Measurements from ENCODE around the gene ZNF77.
A peak's percentile ranks its signal among the peaks of the same experiment; 100 is the strongest.
"Not testable (repeated sequence)": the region's sequence is repeated elsewhere in the genome, so short reads cannot be mapped to it uniquely, and the experiment has no call there.

ZNF77 gene

DNA sequence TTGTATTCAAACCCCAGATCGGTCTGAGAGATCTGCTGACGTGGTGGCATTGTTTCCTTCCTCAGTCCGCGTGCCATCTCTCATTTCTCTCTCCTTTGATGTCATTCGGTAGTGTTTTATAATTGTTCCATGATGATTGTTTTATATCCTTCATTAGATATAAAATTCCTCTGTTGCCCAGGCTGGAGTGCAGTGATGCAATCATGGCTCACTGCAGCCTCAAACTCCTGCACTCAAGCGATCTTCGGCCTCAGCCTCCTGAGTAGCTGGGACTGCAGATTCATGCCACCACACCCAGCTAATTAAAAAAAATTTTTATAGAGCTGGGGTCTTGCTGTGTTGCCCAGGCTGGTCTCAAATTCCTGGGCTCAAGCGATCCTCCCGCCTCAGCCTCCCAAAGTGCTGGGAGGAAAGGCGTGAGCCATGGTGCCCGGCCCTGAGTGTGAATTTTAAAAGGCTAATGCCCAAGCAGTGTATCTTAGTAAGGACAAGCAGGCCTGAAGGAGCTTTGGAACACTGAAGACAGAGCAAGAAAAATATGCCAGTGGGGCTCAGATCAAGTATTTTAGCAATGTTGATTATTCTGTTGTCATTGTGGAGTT is 38.8 kb downstream of the ZNF77 start:
- ATAC-seq (no peak), DNase-seq (no peak)
- Mint-ChIP-seq H3K4me1 (peaks cover 50% of the 10 kb centered on the region), H3K4me3 (no peak overlapping the region), H3K27ac (peak overlapping the region in 1 of 2 donors; percentile 42), H3K27me3 (no peaks in the 10 kb centered on the region), H3K9me3 (no peaks in the 10 kb centered on the region)

DNA sequence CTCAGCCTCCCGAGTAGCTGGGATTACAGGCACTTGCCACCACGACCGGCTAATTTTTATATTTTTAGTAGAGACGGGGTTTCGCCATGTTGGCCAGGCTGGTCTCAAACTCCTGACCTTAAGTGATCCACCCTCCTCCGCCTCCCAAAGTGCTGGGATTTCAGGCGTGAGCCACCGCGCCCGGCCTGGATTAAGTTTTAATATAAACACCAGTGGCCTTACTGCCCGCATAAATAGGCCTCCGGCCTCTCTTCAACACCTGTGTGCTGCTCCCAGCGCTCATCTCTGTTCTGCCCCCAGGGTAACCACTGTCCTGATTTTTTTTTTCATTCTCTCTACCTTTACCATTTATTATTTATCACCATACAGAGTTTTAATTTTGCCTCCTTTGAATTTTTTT is 41.4 kb downstream of the ZNF77 start:
- not testable (repeated sequence) for H3K27me3 Mint-ChIP-seq, ATAC-seq, H3K4me3 Mint-ChIP-seq, H3K27ac Mint-ChIP-seq, H3K9me3 Mint-ChIP-seq, DNase-seq
- peaks cover 44% of the 10 kb centered on the region for H3K4me1 Mint-ChIP-seq

DNA sequence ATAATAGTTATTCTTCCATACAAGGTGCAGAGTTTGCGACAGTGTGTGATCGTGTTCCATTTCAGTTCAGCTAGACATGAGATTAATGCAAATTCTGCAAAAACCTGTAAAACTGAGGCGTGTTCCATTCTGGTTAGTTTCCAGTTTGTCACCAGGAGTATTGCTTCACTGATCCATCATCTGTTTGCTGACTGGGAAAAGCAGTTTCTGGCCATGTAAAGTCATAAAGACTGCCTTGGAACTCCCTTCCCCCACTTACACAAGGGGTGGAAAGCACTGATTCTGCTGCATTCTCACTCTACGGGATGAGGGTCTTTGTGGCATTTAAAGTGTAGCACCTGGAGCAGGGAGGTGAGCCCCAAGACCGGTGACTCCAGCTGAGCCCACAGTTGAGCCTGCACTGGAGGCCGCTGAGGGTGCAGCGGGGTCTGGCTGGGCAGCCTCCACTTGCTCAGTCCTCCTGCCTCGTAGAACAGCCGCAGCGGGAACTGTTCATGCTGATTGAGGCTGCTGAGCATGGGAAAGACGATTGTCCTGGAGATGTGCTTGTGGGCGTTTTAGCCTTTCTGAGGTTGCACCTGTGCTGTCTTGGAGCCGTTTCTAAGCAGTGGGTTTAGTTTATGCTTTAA is 42.1 kb downstream of the ZNF77 start:
- no peaks in the 10 kb centered on the region for H3K27me3 Mint-ChIP-seq
- DNase-seq (no peak), ATAC-seq (no peak)
- H3K9me3 Mint-ChIP-seq: peaks cover 1 to 6% of the 10 kb centered on the region in 2 donors
- H3K4me1 Mint-ChIP-seq: peaks cover 42% of the 10 kb centered on the region
- no peak overlapping the region for H3K27ac Mint-ChIP-seq
- peak overlapping the region in 1 of 2 donors; percentile 16 for H3K4me3 Mint-ChIP-seq

DNA sequence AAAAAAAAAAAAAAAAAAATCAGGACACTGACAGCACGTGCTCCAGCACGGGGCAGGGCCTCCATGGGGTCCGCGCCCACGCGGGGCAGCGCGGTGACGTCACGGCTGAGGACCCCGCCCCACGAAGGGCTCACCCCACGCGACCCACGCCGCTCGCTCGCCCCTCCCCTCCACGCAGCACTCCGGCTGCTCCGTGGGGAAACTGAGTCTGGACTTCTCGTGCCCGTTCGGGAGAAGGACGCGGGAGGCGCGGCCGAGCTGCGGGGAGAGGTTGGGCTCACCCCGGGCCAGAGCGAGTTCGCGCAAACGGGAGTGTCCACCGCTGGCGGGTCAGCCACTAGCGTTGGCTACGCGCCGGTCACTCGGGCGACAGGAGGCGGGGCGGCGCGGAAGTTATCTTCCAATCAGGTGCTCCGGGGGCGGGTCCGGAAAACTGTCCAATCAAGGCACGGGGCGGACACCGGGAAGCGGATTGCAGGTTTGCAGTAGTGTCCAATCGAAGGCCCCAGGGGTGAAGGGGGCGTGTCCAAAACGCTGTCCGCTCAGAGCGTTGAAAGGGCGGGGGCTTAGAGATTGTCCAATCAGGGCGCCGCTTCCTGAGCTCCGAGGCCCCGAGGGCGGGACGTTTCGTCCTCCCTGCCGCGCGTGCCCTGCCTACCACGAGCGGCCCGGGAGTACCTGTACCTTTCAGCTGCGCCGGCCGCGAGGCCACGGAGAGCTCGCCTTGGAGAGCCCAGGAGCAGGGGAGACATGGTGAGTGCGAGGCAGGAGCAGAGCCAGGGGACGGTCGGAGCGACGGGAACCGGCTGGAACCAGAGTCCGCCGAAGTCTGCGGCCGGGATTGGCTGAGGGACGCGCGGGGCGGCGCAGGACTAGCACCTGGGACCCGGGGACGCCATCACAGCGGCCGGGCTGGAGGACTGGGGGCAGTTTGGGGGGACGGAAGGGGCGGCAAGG is 44.2 kb downstream of the ZNF77 start, which contains the start of gene ZNF57:
Gene ZNF57, plus strand, starts transcription at position 633 of the 957 bp plus-strand sequence. Its CDS starts 118 bp downstream, at position 751.
- ATAC-seq: peak; percentile 99

DNA sequence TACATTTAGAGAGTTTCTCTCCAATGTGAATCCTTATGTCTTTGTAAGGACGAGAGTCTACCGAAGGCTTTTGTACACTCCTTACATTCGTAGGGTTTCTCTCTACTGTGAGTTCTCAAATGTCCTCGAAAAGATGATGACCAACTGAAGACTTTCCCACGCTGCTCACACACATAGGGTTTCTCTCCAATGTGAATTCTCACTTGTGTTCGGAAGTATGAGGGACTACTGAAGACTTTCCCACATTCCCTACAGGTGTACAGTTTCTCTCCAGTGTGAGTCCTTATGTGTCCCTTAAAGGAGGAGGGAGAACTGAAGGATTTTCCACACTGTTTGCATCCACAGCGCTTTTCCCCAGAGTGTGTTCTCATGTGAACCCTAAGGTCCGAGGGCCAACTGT is 48.1 kb downstream of the ZNF77 start:
- no peaks in the 10 kb centered on the region for H3K27me3 Mint-ChIP-seq
- H3K4me3 Mint-ChIP-seq: no peak overlapping the region
- H3K27ac Mint-ChIP-seq: no peak overlapping the region
- no peak for DNase-seq
- peaks cover 11% of the 10 kb centered on the region for H3K4me1 Mint-ChIP-seq
- H3K9me3 Mint-ChIP-seq: peaks cover 9 to 24% of the 10 kb centered on the region in 2 donors
- no peak for ATAC-seq

More for the DNA sequence above, 44.2 kb downstream of the ZNF77 start, which contains the start of gene ZNF57:
- Mint-ChIP-seq H3K9me3 (peaks cover 9 to 20% of the 10 kb centered on the region in 2 donors), H3K4me3 (peak within 1 kb of the TSS; percentile 98 to 100), H3K4me1 (peaks cover 34% of the 10 kb centered on the region), H3K27me3 (no peaks in the 10 kb centered on the region), H3K27ac (peak within 1 kb of the TSS; percentile 97 to 98)
- DNase-seq: peak; percentile 95 to 99

DNA sequence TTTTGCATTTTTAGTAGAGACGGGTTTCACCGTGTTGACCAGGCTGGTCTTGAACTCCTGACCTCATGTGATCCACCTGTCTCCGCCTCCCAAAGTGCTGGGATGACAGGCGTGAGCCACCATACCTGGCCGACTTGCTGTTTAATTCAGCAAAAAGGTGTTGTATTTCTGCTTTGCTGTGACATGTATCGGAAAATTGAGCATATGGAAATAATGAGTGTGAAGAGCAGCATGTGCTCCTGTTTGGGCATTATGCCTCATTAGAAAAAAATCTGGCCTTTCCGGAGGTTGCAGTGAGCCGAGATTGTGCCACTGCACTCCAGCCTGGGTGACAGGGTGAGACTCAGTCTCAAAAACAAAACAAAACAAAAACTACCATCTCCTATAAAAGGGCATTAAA is 54.2 kb downstream of the ZNF77 start:
- H3K4me3 Mint-ChIP-seq, H3K27me3 Mint-ChIP-seq, H3K9me3 Mint-ChIP-seq, ATAC-seq, DNase-seq, H3K27ac Mint-ChIP-seq: not testable (repeated sequence)
- H3K4me1 Mint-ChIP-seq: peaks cover 12% of the 10 kb centered on the region

DNA sequence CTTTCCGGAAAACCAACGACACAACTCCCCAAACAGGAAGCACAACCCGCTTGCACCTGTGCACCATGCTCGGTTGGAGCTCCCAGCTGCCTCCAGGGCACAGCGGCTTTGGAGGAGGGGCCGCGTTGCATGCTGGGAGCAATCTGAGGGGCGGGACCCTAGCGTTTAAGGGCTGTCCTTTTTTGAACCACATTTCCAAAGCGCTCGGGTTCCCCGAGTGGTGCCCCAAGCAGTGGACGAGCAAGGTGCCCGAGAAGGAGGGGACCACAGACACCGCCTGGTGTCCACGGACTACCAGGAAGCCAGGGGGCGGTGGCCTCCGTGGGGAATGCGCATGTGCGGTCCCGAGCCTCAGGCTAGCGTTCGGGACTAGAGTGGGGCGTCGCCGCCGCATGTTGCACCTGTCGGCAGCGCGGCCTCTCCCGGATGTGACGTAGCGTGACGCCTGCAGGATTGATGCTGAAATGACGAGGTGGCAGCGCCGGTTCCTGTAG is 56.0 kb downstream of the ZNF77 start:
- no peak overlapping the region for H3K27ac Mint-ChIP-seq
- H3K4me3 Mint-ChIP-seq: peak overlapping the region; percentile 68 to 69
- DNase-seq (peak; percentile 48 to 73), ATAC-seq (peak; percentile 85)
- H3K27me3 Mint-ChIP-seq: no peaks in the 10 kb centered on the region
- no peaks in the 10 kb centered on the region for H3K9me3 Mint-ChIP-seq
- H3K4me1 Mint-ChIP-seq: peaks cover 12% of the 10 kb centered on the region

DNA sequence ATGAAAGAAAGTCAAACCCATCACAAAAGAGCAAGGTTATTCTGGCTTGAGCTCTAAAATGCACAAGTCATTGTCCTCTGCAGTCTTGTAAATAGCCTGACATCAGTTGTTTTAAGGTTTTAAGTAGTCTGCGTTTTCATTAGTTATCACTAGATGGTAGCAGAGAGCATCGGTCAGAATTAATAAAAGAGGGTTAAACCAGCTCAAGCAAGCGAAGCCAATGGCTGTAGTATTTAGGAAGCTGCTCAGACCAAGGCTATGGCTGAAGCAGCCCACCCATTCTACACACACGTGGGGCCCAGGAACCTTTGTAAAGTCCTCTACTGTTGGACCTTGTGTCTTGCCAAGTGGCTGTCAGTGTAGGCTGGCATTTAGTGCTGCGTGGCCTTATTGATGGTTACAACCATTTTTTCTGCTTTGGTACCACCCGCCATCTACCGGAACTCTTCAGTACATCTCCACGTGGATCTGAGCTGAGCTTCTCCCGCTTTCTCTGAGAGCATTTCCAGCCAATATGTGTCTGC is 57.3 kb downstream of the ZNF77 start:
- H3K4me1 Mint-ChIP-seq: peaks cover 12% of the 10 kb centered on the region
- H3K9me3 Mint-ChIP-seq: no peaks in the 10 kb centered on the region
- H3K4me3 Mint-ChIP-seq: no peak overlapping the region
- no peak for ATAC-seq
- no peak for DNase-seq
- H3K27me3 Mint-ChIP-seq: no peaks in the 10 kb centered on the region
- H3K27ac Mint-ChIP-seq: no peak overlapping the region

DNA sequence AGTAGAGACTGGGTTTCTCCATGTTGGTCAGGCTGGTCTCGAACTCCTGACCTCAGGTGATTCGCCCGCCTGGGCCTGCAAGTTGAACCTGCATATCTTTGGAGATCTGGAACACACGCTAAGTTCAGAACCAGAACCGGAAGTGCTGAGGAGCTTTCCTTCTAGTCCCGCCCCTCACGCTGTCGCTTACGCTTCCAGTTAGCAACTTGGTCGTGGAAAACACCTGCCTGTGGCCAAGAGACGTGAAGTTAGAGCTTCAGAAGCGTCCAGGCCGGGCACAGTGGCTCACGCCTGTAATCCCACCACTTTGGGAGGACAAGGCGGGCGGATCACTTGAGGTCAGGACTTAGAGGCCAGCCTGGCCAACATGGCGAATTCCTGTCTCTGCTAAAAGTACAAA is 59.0 kb downstream of the ZNF77 start:
- H3K27me3 Mint-ChIP-seq: no peaks in the 10 kb centered on the region
- DNase-seq (no peak), ATAC-seq (no peak)
- H3K9me3 Mint-ChIP-seq: no peaks in the 10 kb centered on the region
- no peak overlapping the region for H3K4me3 Mint-ChIP-seq
- peaks cover 12% of the 10 kb centered on the region for H3K4me1 Mint-ChIP-seq
- H3K27ac Mint-ChIP-seq: no peak overlapping the region

DNA sequence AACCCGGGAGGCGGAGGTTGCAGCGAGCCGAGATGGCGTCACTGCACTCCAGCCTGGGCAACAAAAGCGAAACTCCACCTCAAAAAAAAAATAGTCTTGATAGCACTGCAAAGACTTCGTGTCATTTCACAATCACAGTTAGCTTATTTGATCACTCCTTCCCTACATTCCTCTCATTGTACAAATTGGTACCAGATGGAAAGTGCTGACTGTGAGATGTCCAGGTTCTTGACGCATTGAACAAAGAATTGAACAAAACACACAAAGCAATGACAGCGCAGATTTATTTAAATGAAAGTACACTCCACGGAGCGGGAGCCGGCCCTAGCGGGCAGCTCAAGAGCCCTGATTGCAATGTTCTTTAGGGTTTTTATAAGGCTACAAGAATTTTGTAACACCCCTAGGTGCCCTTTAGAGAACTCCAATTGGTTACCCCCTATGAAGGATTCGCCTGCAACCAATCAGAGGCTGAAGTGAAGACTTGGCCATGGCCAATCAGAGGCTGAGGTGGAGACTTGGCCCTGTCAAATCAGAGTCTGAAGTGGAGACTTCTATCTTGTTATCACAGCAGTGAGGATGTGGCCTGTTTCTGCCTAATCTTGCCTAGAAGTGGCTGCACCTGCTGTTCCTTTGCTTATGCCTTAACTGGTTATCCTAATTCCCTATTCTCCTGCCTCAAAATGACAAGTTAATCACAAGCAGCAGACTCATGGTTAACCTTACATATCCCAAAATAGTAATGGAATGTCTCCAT is 60.9 kb downstream of the ZNF77 start:
- Mint-ChIP-seq H3K9me3 (peaks cover 0 to 7% of the 10 kb centered on the region in 2 donors), H3K4me3 (no peak overlapping the region), H3K27ac (no peak overlapping the region), H3K27me3 (no peaks in the 10 kb centered on the region), H3K4me1 (peaks cover 10% of the 10 kb centered on the region)
- ATAC-seq: no peak
- no peak for DNase-seq
